ENCODE results near the gene ANKRD31. TPM values are rescaled to one million over a fixed set of nuclear protein-coding genes. Genes with fewer than 3 reads are reported as not detected.

ANKRD31 gene
- total and polyA plus RNA-seq, 4 donors: 0.03 to 0.24 (median 0.14) TPM

- Histone ChIP-seq H3K9me3 (ENCODE audit: control insufficient read depth, low read length) (no peaks in the 10 kb centered on the region), H3K27me3 (ENCODE audit: control insufficient read depth in 1 of 2, insufficient read depth in 2 of 2, low read length in 1 of 2) (no peaks in the 10 kb centered on the region), H3K27ac (ENCODE audit: low read depth in 1 of 2, low read length in 2 of 2) (no peak overlapping the region), H3K4me1 (ENCODE audit: control insufficient read depth in 1 of 2, insufficient read depth in 2 of 2, low read length in 2 of 2) (no peaks in the 10 kb centered on the region), H3K36me3 (ENCODE audit: control insufficient read depth in 1 of 2, insufficient read depth in 2 of 2, low read length in 1 of 2) (no peaks in the 10 kb centered on the region), H3K4me3 (ENCODE audit: low read length in 2 of 2) (no peak overlapping the region)
- ATAC-seq (ENCODE audit: low FRiP score) (no peak), DNase-seq (no peak)
- WGBS, 2 donors: 91 to 94% methylated on average over 4 of the region's 4 CpGs
- intact Hi-C loops (cut with DNase I): no loop called here
Measured at GRCh38 chr5:75037106-75037505, 199.6 kb downstream of the ANKRD31 start.

GRCh38 chr5:75034137-75034739 lies 202.4 kb downstream of the ANKRD31 start:
- Histone ChIP-seq H3K27ac (ENCODE audit: low read depth in 1 of 2, low read length in 2 of 2) (no peak overlapping the region), H3K4me1 (ENCODE audit: control insufficient read depth in 1 of 2, insufficient read depth in 2 of 2, low read length in 2 of 2) (no peaks in the 10 kb centered on the region), H3K36me3 (ENCODE audit: control insufficient read depth in 1 of 2, insufficient read depth in 2 of 2, low read length in 1 of 2) (no peaks in the 10 kb centered on the region), H3K4me3 (ENCODE audit: low read length in 2 of 2) (no peak overlapping the region), H3K9me3 (ENCODE audit: control insufficient read depth, low read length) (no peaks in the 10 kb centered on the region), H3K27me3 (ENCODE audit: control insufficient read depth in 1 of 2, insufficient read depth in 2 of 2, low read length in 1 of 2) (no peaks in the 10 kb centered on the region)
- DNase-seq (no peak), ATAC-seq (ENCODE audit: low FRiP score) (no peak)
- 91 to 94% methylated on average over 6 of the region's 6 CpGs for WGBS, 2 donors
- intact Hi-C loops (cut with DNase I): no loop called here

- H3K9me3 ChIP-seq (ENCODE audit: control insufficient read depth, low read length): no peaks in the 10 kb centered on the region
- ATAC-seq (ENCODE audit: low FRiP score): no peak
Measured at GRCh38 chr5:75031366-75031765, 205.3 kb downstream of the ANKRD31 start.

GRCh38 chr5:75028090-75028489 lies 208.6 kb downstream of the ANKRD31 start:
- no peak overlapping the region for H3K27ac ChIP-seq (ENCODE audit: low read depth in 1 of 2, low read length in 2 of 2)
- intact Hi-C loops (cut with DNase I): no loop called here
- no peaks in the 10 kb centered on the region for H3K36me3 ChIP-seq (ENCODE audit: control insufficient read depth in 1 of 2, insufficient read depth in 2 of 2, low read length in 1 of 2)
- H3K4me1 ChIP-seq (ENCODE audit: control insufficient read depth in 1 of 2, insufficient read depth in 2 of 2, low read length in 2 of 2): no peaks in the 10 kb centered on the region
- no peak for ATAC-seq (ENCODE audit: low FRiP score)
- DNase-seq: no peak
- no peak overlapping the region for H3K4me3 ChIP-seq (ENCODE audit: low read length in 2 of 2)
- H3K27me3 ChIP-seq (ENCODE audit: control insufficient read depth in 1 of 2, insufficient read depth in 2 of 2, low read length in 1 of 2): no peaks in the 10 kb centered on the region
- WGBS, 2 donors: 95 to 97% methylated on average over 3 of the region's 3 CpGs
- no peaks in the 10 kb centered on the region for H3K9me3 ChIP-seq (ENCODE audit: control insufficient read depth, low read length)

More at GRCh38 chr5:75031366-75031765, 205.3 kb downstream of the ANKRD31 start:
- no peak for DNase-seq
- Histone ChIP-seq H3K4me1 (ENCODE audit: control insufficient read depth in 1 of 2, insufficient read depth in 2 of 2, low read length in 2 of 2) (no peaks in the 10 kb centered on the region), H3K4me3 (ENCODE audit: low read length in 2 of 2) (no peak overlapping the region), H3K27ac (ENCODE audit: low read depth in 1 of 2, low read length in 2 of 2) (no peak overlapping the region), H3K36me3 (ENCODE audit: control insufficient read depth in 1 of 2, insufficient read depth in 2 of 2, low read length in 1 of 2) (no peaks in the 10 kb centered on the region), H3K27me3 (ENCODE audit: control insufficient read depth in 1 of 2, insufficient read depth in 2 of 2, low read length in 1 of 2) (no peaks in the 10 kb centered on the region)
- WGBS, 2 donors: 36 to 57% methylated on average over 3 of the region's 3 CpGs
- intact Hi-C loops (cut with DNase I): no loop called here

GRCh38 chr5:75023368-75024159 lies 213.1 kb downstream of the ANKRD31 start:
- Histone ChIP-seq H3K27ac (ENCODE audit: low read depth in 1 of 2, low read length in 2 of 2) (no peak overlapping the region), H3K4me1 (ENCODE audit: control insufficient read depth in 1 of 2, insufficient read depth in 2 of 2, low read length in 2 of 2) (no peaks in the 10 kb centered on the region), H3K4me3 (ENCODE audit: low read length in 2 of 2) (no peak overlapping the region), H3K27me3 (ENCODE audit: control insufficient read depth in 1 of 2, insufficient read depth in 2 of 2, low read length in 1 of 2) (no peaks in the 10 kb centered on the region), H3K9me3 (ENCODE audit: control insufficient read depth, low read length) (no peaks in the 10 kb centered on the region), H3K36me3 (ENCODE audit: control insufficient read depth in 1 of 2, insufficient read depth in 2 of 2, low read length in 1 of 2) (no peaks in the 10 kb centered on the region)
- DNase-seq (no peak), ATAC-seq (ENCODE audit: low FRiP score) (no peak)
- intact Hi-C loops (cut with DNase I): no loop called here
- WGBS, 2 donors: 68 to 75% methylated on average over 9 of the region's 9 CpGs

GRCh38 chr5:75021800-75022199 lies 214.9 kb downstream of the ANKRD31 start:
- Histone ChIP-seq H3K4me1 (ENCODE audit: control insufficient read depth in 1 of 2, insufficient read depth in 2 of 2, low read length in 2 of 2) (no peaks in the 10 kb centered on the region), H3K9me3 (ENCODE audit: control insufficient read depth, low read length) (no peaks in the 10 kb centered on the region), H3K36me3 (ENCODE audit: control insufficient read depth in 1 of 2, insufficient read depth in 2 of 2, low read length in 1 of 2) (no peaks in the 10 kb centered on the region), H3K27me3 (ENCODE audit: control insufficient read depth in 1 of 2, insufficient read depth in 2 of 2, low read length in 1 of 2) (no peaks in the 10 kb centered on the region), H3K4me3 (ENCODE audit: low read length in 2 of 2) (no peak overlapping the region), H3K27ac (ENCODE audit: low read depth in 1 of 2, low read length in 2 of 2) (no peak overlapping the region)
- intact Hi-C loops (cut with DNase I): no loop called here
- WGBS, 2 donors: 90 to 92% methylated on average over 4 of the region's 4 CpGs
- DNase-seq: no peak
- ATAC-seq (ENCODE audit: low FRiP score): no peak

GRCh38 chr5:75021219-75021618 lies 215.5 kb downstream of the ANKRD31 start:
- ATAC-seq (ENCODE audit: low FRiP score) (no peak), DNase-seq (no peak)
- intact Hi-C loops (cut with DNase I): no loop called here
- WGBS, 2 donors: 35 to 47% methylated on average over 3 of the region's 3 CpGs
- Histone ChIP-seq H3K27me3 (ENCODE audit: control insufficient read depth in 1 of 2, insufficient read depth in 2 of 2, low read length in 1 of 2) (no peaks in the 10 kb centered on the region), H3K36me3 (ENCODE audit: control insufficient read depth in 1 of 2, insufficient read depth in 2 of 2, low read length in 1 of 2) (no peaks in the 10 kb centered on the region), H3K9me3 (ENCODE audit: control insufficient read depth, low read length) (no peaks in the 10 kb centered on the region), H3K4me1 (ENCODE audit: control insufficient read depth in 1 of 2, insufficient read depth in 2 of 2, low read length in 2 of 2) (no peaks in the 10 kb centered on the region), H3K27ac (ENCODE audit: low read depth in 1 of 2, low read length in 2 of 2) (no peak overlapping the region), H3K4me3 (ENCODE audit: low read length in 2 of 2) (no peak overlapping the region)

- DNase-seq (no peak), ATAC-seq (ENCODE audit: low FRiP score) (no peak)
- Histone ChIP-seq H3K27me3 (ENCODE audit: control insufficient read depth in 1 of 2, insufficient read depth in 2 of 2, low read length in 1 of 2) (no peaks in the 10 kb centered on the region), H3K27ac (ENCODE audit: low read depth in 1 of 2, low read length in 2 of 2) (no peak overlapping the region), H3K9me3 (ENCODE audit: control insufficient read depth, low read length) (no peaks in the 10 kb centered on the region), H3K4me1 (ENCODE audit: control insufficient read depth in 1 of 2, insufficient read depth in 2 of 2, low read length in 2 of 2) (no peaks in the 10 kb centered on the region), H3K4me3 (ENCODE audit: low read length in 2 of 2) (no peak overlapping the region), H3K36me3 (ENCODE audit: control insufficient read depth in 1 of 2, insufficient read depth in 2 of 2, low read length in 1 of 2) (no peaks in the 10 kb centered on the region)
- intact Hi-C loops (cut with DNase I): no loop called here
- WGBS, 2 donors: 87 to 91% methylated on average over 10 of the region's 10 CpGs
Measured at GRCh38 chr5:75020016-75020656, 216.5 kb downstream of the ANKRD31 start.

Measured in aorta (tissue), 5 donors.